GM23338 (cell line): ENCODE data around the gene DCPS. TPM values are rescaled to one million over a fixed set of nuclear protein-coding genes. Genes with fewer than 3 reads are reported as not detected.

ENCODE experiments used
- ATAC-seq: fragments of 200-7000 bp; cut with Tn5 transposase; 3 replicates; pipeline ENCODE4 v1.9.1; 2020
- DNase-seq: peaks from one replicate; pipeline ENCODE4 v3.0.0-alpha.2; 2015; ENCODE audit warnings: low spot score
- H2AFZ ChIP-seq: fragments of 200-600 bp; sonication (generic); 2 replicates; pipeline ENCODE4 v1.8.0; 2016; ENCODE audit warnings: antibody characterized with exemption, mild to moderate bottlenecking, moderate library complexity
- H3F3A ChIP-seq: fragments of 200-600 bp; sonication (generic); replicated peaks from 2 replicates; pipeline ENCODE4 v1.8.0; 2017; ENCODE audit warnings: antibody characterized with exemption, mixed run types, low read depth
- H3K27ac ChIP-seq: fragments of 200-600 bp; sonication (generic); 2 replicates; pipeline ENCODE4 v1.6.1; 2016; ENCODE audit warnings: low read depth
- H3K27me3 ChIP-seq: fragments of 200-600 bp; sonication (generic); 2 replicates; pipeline ENCODE4 v1.8.0; 2016; ENCODE audit warnings: mild to moderate bottlenecking, mixed run types, moderate library complexity; ENCODE audit not compliant: insufficient read depth
- H3K36me3 ChIP-seq: fragments of 200-600 bp; sonication (generic); 2 replicates; pipeline ENCODE4 v1.8.0; 2016; ENCODE audit warnings: mild to moderate bottlenecking; ENCODE audit not compliant: insufficient read depth
- H3K4me1 ChIP-seq: fragments of 200-600 bp; sonication (generic); 2 replicates; pipeline ENCODE4 v1.8.0; 2016; ENCODE audit warnings: mild to moderate bottlenecking, moderate library complexity; ENCODE audit not compliant: insufficient read depth
- H3K4me2 ChIP-seq: fragments of 200-600 bp; sonication (generic); 2 replicates; pipeline ENCODE4 v1.7.1; 2017; ENCODE audit warnings: mixed run types
- H3K4me3 ChIP-seq: fragments of 200-600 bp; sonication (generic); 2 replicates; pipeline ENCODE4 v1.6.1; 2016; ENCODE audit warnings: mixed run types
- H3K79me2 ChIP-seq: fragments of 200-600 bp; sonication (generic); replicated peaks from 2 replicates; pipeline ENCODE4 v1.8.0; 2017; ENCODE audit warnings: mild to moderate bottlenecking; ENCODE audit not compliant: insufficient read depth
- H3K9me2 ChIP-seq: fragments of 200-600 bp; sonication (generic); 2 replicates; pipeline ENCODE4 v1.8.0; 2017; ENCODE audit not compliant: insufficient read depth
- H4K20me1 ChIP-seq: fragments of 200-600 bp; sonication (generic); replicated peaks from 2 replicates; pipeline ENCODE4 v1.8.0; 2017; ENCODE audit warnings: mild to moderate bottlenecking; ENCODE audit not compliant: insufficient read depth
- H3K27ac Mint-ChIP-seq: 2 replicates; pipeline ENCODE4 v1.8.0; 2020; ENCODE audit warnings: inconsistent platforms, mild to moderate bottlenecking, moderate library complexity, mixed read lengths
- H3K27me3 Mint-ChIP-seq: 3 replicates; pipeline ENCODE4 v1.8.0; 2022; ENCODE audit warnings: low read depth, mild to moderate bottlenecking, moderate library complexity, mixed read lengths, inconsistent platforms; ENCODE audit not compliant: insufficient read depth, poor library complexity
- H3K36me3 Mint-ChIP-seq: 3 replicates; pipeline ENCODE4 v1.8.0; 2021; ENCODE audit warnings: low read depth, mild to moderate bottlenecking, inconsistent platforms, moderate library complexity, mixed read lengths
- H3K4me1 Mint-ChIP-seq: 3 replicates; pipeline ENCODE4 v1.8.0; 2020; ENCODE audit warnings: mild to moderate bottlenecking, inconsistent platforms, mixed read lengths
- H3K4me3 Mint-ChIP-seq: 3 replicates; pipeline ENCODE4 v1.8.0; 2021; ENCODE audit warnings: moderate library complexity, mild to moderate bottlenecking, inconsistent platforms, mixed read lengths
- H3K9me3 Mint-ChIP-seq: 3 replicates; pipeline ENCODE4 v1.8.0; 2020; ENCODE audit warnings: moderate library complexity, mild to moderate bottlenecking, inconsistent platforms, mixed read lengths
- EZH2phosphoT487 ChIP-seq: fragments of 200-600 bp; sonication (generic); IDR thresholded peaks from one replicate; pipeline ENCODE4 v1.8.1; 2018; ENCODE audit warnings: antibody characterized with exemption; ENCODE audit not compliant: unreplicated experiment
- JUNB ChIP-seq: IDR thresholded peaks from one replicate; pipeline ENCODE4 v1.6.1; 2016; ENCODE audit warnings: antibody characterized with exemption; ENCODE audit not compliant: unreplicated experiment
- NANOG ChIP-seq: IDR thresholded peaks from 2 replicates; pipeline ENCODE4 v1.6.1; 2016; ENCODE audit warnings: antibody characterized with exemption, borderline replicate concordance
- POLR2AphosphoS5 ChIP-seq: IDR thresholded peaks from 2 replicates; pipeline ENCODE4 v1.6.1; 2016; ENCODE audit warnings: antibody characterized with exemption, low read depth
- STAT1 ChIP-seq: IDR thresholded peaks from one replicate; pipeline ENCODE4 v1.6.1; 2016; ENCODE audit warnings: antibody characterized with exemption; ENCODE audit not compliant: unreplicated experiment
- ZNF331 ChIP-seq: fragments of 250-450 bp; sonication (Bioruptor Pico); IDR thresholded peaks from 2 replicates; pipeline ENCODE4 v1.5.0; 2020; ENCODE audit warnings: low read depth, mild to moderate bottlenecking, moderate library complexity
- polyA plus RNA-seq: library from polyadenylated mRNA; unstranded; fragments of >200 nt; fragmentation: Nextera tagmentation; extraction: Ambion mirVana; gene quantifications from 2 replicates; pipeline ENCODE4 v1.2.1, GENCODE V29; 2016
- total RNA-seq: library from RNA; depleted of rRNA; stranded (reverse); fragments of >200 nt; shearing (Covaris generic); gene quantifications from 2 replicates; pipeline ENCODE4 v1.2.3, GENCODE V29; 2014
- TF ChIP-seq, protein P1 (sequence below): IDR thresholded peaks from one replicate; pipeline ENCODE4 v1.6.1; 2018; ENCODE audit warnings: antibody characterized with exemption; ENCODE audit not compliant: unreplicated experiment
- TF ChIP-seq, protein P2 (sequence below): IDR thresholded peaks from 2 replicates; pipeline ENCODE4 v1.6.1; 2016; ENCODE audit warnings: antibody characterized with exemption

The DCPS gene
- total and polyA plus RNA-seq, 2 experiments from 2014 or later, result 26.8 to 46.4 TPM

DNA sequence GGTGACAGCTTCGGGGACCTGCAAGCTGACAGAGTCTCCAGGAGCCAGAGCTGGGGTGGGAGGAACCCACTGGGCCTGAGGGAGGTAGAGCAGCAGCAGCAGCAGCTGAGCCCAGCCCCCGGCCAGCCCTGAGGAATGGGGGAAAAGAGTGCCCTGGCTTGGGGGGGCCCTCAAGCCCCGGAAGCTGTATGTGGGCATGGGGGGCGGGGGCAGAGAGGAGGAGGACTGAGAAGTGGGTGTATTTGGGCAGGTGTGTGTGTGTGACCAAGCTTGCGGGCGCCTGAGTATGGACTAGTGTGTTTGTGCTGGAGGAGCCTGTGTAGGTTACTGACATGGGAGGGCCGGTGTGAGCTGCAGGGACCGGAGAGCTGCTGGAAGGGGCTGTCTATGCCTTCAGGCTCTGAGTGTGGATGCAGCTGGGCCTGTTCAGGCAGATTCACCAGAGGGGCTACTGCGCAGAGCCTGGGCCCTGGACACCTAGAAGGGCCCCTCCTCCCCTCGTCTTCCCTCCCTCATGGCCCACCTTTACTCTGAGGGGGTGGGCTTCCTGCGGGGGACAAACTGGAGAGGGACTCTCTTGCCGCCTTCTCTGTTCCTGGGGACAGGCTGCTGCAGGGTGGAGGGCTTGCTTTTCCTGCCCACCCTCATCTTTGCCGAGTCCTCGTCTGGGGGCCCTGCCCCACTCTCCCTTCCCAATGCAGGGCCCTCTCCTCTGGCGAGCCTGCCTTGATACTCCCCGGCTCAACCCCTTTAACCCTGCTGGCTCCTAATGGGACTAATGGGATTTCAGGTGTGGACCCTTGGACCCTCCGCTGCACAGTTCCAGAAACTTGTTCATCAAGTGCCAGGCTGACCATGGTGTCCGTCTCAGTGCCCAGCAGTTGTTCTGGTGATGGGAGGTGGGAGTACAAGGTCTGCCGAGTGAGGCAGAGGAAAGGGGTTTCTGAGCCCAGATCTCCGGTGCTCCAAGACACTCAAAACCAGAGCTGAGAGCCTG, 79.8 kb downstream of the DCPS start:
- no peaks in the 10 kb centered on the region for H3K4me1 ChIP-seq
- H2AFZ ChIP-seq, result no peak overlapping the region
- H3K36me3 Mint-ChIP-seq, result no peaks in the 10 kb centered on the region
- peak; percentile 48 for ATAC-seq
- peaks cover 10% of the 10 kb centered on the region for H3K27me3 Mint-ChIP-seq
- H3K27ac Mint-ChIP-seq, result peak overlapping the region; percentile 67; the same call in 1 of the 2 replicates
- no peaks in the 10 kb centered on the region for H3K9me2 ChIP-seq
- H3F3A ChIP-seq, result no peaks in the 10 kb centered on the region
- H3K4me3 Mint-ChIP-seq, result no peak overlapping the region
- DNase-seq, result no peak
- no peak overlapping the region for H3K27ac ChIP-seq
- H3K27me3 ChIP-seq, result no peaks in the 10 kb centered on the region
- no peaks in the 10 kb centered on the region for H3K36me3 ChIP-seq
- peaks cover 10% of the 10 kb centered on the region; the same call in 1 of the 2 replicates for H3K79me2 ChIP-seq
- H4K20me1 ChIP-seq, result 0 out of 2 replicates have a peak, but pooled peaks cover 3% of the 10 kb centered on the region
- no peak for TF ChIP-seq ZNF331 (CRISPR knock-in tag)
- TF ChIP-seq JUNB, result no peak
- no peak for TF ChIP-seq EZH2phosphoT487
- no peak for TF ChIP-seq NANOG
- TF ChIP-seq POLR2AphosphoS5, result no peak
- TF ChIP-seq, protein P1, sequence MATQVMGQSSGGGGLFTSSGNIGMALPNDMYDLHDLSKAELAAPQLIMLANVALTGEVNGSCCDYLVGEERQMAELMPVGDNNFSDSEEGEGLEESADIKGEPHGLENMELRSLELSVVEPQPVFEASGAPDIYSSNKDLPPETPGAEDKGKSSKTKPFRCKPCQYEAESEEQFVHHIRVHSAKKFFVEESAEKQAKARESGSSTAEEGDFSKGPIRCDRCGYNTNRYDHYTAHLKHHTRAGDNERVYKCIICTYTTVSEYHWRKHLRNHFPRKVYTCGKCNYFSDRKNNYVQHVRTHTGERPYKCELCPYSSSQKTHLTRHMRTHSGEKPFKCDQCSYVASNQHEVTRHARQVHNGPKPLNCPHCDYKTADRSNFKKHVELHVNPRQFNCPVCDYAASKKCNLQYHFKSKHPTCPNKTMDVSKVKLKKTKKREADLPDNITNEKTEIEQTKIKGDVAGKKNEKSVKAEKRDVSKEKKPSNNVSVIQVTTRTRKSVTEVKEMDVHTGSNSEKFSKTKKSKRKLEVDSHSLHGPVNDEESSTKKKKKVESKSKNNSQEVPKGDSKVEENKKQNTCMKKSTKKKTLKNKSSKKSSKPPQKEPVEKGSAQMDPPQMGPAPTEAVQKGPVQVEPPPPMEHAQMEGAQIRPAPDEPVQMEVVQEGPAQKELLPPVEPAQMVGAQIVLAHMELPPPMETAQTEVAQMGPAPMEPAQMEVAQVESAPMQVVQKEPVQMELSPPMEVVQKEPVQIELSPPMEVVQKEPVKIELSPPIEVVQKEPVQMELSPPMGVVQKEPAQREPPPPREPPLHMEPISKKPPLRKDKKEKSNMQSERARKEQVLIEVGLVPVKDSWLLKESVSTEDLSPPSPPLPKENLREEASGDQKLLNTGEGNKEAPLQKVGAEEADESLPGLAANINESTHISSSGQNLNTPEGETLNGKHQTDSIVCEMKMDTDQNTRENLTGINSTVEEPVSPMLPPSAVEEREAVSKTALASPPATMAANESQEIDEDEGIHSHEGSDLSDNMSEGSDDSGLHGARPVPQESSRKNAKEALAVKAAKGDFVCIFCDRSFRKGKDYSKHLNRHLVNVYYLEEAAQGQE, result no peak
- peaks cover 15% of the 10 kb centered on the region for H3K4me1 Mint-ChIP-seq
- no peak overlapping the region for H3K4me2 ChIP-seq
- H3K9me3 Mint-ChIP-seq, result no peaks in the 10 kb centered on the region; the same call in 2 of the 3 replicates
- H3K4me3 ChIP-seq, result no peak overlapping the region

GRCh38 chr11:126384449-126385070, 80.7 kb downstream of the DCPS start:
- H3K36me3 Mint-ChIP-seq, result no peaks in the 10 kb centered on the region
- no peak for ATAC-seq
- TF ChIP-seq STAT1 (no peak), JUNB (no peak), NANOG (no peak)
- TF ChIP-seq, protein P2, sequence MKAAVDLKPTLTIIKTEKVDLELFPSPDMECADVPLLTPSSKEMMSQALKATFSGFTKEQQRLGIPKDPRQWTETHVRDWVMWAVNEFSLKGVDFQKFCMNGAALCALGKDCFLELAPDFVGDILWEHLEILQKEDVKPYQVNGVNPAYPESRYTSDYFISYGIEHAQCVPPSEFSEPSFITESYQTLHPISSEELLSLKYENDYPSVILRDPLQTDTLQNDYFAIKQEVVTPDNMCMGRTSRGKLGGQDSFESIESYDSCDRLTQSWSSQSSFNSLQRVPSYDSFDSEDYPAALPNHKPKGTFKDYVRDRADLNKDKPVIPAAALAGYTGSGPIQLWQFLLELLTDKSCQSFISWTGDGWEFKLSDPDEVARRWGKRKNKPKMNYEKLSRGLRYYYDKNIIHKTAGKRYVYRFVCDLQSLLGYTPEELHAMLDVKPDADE, result no peak

More at GRCh38 chr11:126384449-126385070, 80.7 kb downstream of the DCPS start:
- Histone ChIP-seq H3K36me3 (no peaks in the 10 kb centered on the region), H3K27me3 (no peaks in the 10 kb centered on the region), H3K9me2 (no peaks in the 10 kb centered on the region), H3K4me1 (no peaks in the 10 kb centered on the region), H3K4me3 (no peak overlapping the region), H3F3A (no peaks in the 10 kb centered on the region), H2AFZ (no peak overlapping the region), H4K20me1 (0 out of 2 replicates have a peak, but pooled peaks cover 3% of the 10 kb centered on the region), H3K79me2 (peaks cover 4% of the 10 kb centered on the region; the same call in 1 of the 2 replicates), H3K4me2 (no peak overlapping the region), H3K27ac (no peak overlapping the region)
- Mint-ChIP-seq H3K27ac (no peak overlapping the region), H3K4me1 (peaks cover 15% of the 10 kb centered on the region), H3K27me3 (peaks cover 10% of the 10 kb centered on the region), H3K9me3 (no peaks in the 10 kb centered on the region; the same call in 2 of the 3 replicates), H3K4me3 (no peak overlapping the region)
- DNase-seq, result no peak
